Activated naive CD8-positive, alpha-beta T cell treated with anti-CD3 and anti-CD28 coated beads for 36 hours (primary cell): Measurements from ENCODE around the gene KLF15. TPM values are rescaled to one million over a fixed set of nuclear protein-coding genes. Genes with fewer than 3 reads are reported as not detected.

Experiments used
- DNase-seq: peaks from one replicate; pipeline ENCODE4 v3.0.0; 2021
- H3K27ac Mint-ChIP-seq: one replicate; pipeline ENCODE4 v1.8.0; 2022; ENCODE audit warnings: mild to moderate bottlenecking, moderate library complexity, mixed read lengths
- H3K27me3 Mint-ChIP-seq: one replicate; pipeline ENCODE4 v1.8.0; 2022; ENCODE audit warnings: mild to moderate bottlenecking, mixed read lengths
- H3K36me3 Mint-ChIP-seq: one replicate; pipeline ENCODE4 v1.8.0; 2021; ENCODE audit warnings: mild to moderate bottlenecking, mixed read lengths
- H3K4me1 Mint-ChIP-seq: one replicate; pipeline ENCODE4 v1.8.0; 2021; ENCODE audit warnings: mixed read lengths
- H3K4me3 Mint-ChIP-seq: one replicate; pipeline ENCODE4 v1.8.0; 2022; ENCODE audit warnings: mild to moderate bottlenecking, moderate library complexity, mixed read lengths
- H3K9me3 Mint-ChIP-seq: one replicate; pipeline ENCODE4 v1.8.0; 2022; ENCODE audit warnings: mixed read lengths
- total RNA-seq, 2 experiments: library from RNA; stranded (reverse); gene quantifications; one replicate each; pipeline ENCODE4 v1.2.3, GENCODE V29; 2021

KLF15 gene
- total RNA-seq, 2 experiments from 2014 or later: 0.41 to 0.42 TPM

- no peak for DNase-seq
- Mint-ChIP-seq H3K27ac (no peak overlapping the region), H3K27me3 (no peaks in the 10 kb centered on the region), H3K36me3 (no peaks in the 10 kb centered on the region), H3K4me3 (no peak overlapping the region), H3K9me3 (no peaks in the 10 kb centered on the region), H3K4me1 (no peaks in the 10 kb centered on the region)
These were observed 41.2 kb downstream of the KLF15 start for GRCh38 chr3:126316031-126316461.

GRCh38 chr3:126314790-126315658 is 42.2 kb downstream of the KLF15 start:
- Mint-ChIP-seq H3K9me3 (no peaks in the 10 kb centered on the region), H3K27ac (no peak overlapping the region), H3K4me3 (no peak overlapping the region), H3K36me3 (no peaks in the 10 kb centered on the region), H3K4me1 (no peaks in the 10 kb centered on the region), H3K27me3 (no peaks in the 10 kb centered on the region)
- no peak for DNase-seq

- H3K4me3 Mint-ChIP-seq: no peak overlapping the region
- no peaks in the 10 kb centered on the region for H3K9me3 Mint-ChIP-seq
- H3K27me3 Mint-ChIP-seq: no peaks in the 10 kb centered on the region
- H3K27ac Mint-ChIP-seq: no peak overlapping the region
- no peak for DNase-seq
- no peaks in the 10 kb centered on the region for H3K36me3 Mint-ChIP-seq
- H3K4me1 Mint-ChIP-seq: no peaks in the 10 kb centered on the region
These were observed 42.9 kb downstream of the KLF15 start for GRCh38 chr3:126314305-126314789.

DNA sequence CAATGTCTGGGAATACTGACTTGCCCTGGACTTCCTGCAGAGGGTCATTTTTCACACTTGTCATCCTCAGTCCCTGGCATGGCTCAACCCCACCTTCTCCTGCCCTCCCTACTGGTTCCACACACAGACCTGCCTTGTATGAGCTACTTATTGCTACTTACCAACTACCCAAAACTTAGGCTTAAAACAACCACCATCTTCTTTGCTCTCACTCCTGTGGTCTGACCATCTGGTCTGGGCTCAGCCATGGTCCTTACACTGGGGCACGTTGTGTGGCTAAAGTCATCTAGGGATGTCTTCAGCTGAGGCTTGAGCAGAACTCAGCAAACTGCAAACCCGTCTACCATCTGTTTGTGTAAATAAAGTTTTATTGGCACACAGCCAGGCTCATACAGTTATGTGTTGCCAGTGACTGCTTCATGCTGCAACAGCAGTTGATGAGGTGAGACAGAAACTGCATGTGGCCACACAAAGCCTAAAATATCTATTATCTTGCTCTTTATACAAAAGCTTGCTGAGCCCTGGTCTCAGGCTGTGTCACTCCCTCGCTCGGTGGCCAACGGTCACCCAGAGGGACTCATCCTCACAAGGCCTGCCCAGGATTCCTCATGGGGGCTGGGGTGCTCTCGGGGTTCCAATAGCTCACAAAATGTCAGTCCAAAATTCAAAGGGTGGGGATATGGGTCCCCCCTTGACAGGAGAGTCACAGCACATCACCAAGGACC is 43.5 kb downstream of the KLF15 start:
- no peak overlapping the region for H3K4me3 Mint-ChIP-seq
- no peaks in the 10 kb centered on the region for H3K36me3 Mint-ChIP-seq
- no peaks in the 10 kb centered on the region for H3K4me1 Mint-ChIP-seq
- no peaks in the 10 kb centered on the region for H3K27me3 Mint-ChIP-seq
- no peak overlapping the region for H3K27ac Mint-ChIP-seq
- no peaks in the 10 kb centered on the region for H3K9me3 Mint-ChIP-seq
- no peak for DNase-seq

DNA sequence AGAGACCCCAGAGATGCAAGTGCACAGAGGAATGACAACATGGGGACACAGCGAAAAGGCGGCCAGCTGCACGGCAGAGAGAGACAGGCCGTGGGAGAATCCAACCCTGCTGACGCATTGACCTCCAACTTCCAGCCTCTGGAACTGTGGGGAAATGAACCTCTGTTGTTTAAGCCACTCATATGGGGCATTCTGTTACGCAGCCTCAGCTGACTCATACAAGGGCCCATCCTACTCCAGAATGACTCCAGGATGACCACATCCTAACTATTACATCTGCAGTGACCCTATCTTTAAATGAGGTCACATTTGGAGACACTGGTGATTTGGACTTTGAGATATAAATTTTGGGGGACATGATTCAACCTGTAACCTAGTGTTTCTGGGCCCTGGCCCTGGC is 44.0 kb downstream of the KLF15 start:
- no peak overlapping the region for H3K4me3 Mint-ChIP-seq
- no peak overlapping the region for H3K27ac Mint-ChIP-seq
- H3K9me3 Mint-ChIP-seq: no peaks in the 10 kb centered on the region

GRCh38 chr3:126312341-126312740 is 44.9 kb downstream of the KLF15 start:
- Mint-ChIP-seq H3K4me1 (no peaks in the 10 kb centered on the region), H3K36me3 (no peaks in the 10 kb centered on the region), H3K4me3 (no peak overlapping the region), H3K9me3 (no peaks in the 10 kb centered on the region), H3K27ac (no peak overlapping the region), H3K27me3 (no peaks in the 10 kb centered on the region)
- no peak for DNase-seq

More for the DNA sequence above, 44.0 kb downstream of the KLF15 start:
- DNase-seq: no peak
- H3K4me1 Mint-ChIP-seq: no peaks in the 10 kb centered on the region
- no peaks in the 10 kb centered on the region for H3K36me3 Mint-ChIP-seq
- H3K27me3 Mint-ChIP-seq: no peaks in the 10 kb centered on the region

DNA sequence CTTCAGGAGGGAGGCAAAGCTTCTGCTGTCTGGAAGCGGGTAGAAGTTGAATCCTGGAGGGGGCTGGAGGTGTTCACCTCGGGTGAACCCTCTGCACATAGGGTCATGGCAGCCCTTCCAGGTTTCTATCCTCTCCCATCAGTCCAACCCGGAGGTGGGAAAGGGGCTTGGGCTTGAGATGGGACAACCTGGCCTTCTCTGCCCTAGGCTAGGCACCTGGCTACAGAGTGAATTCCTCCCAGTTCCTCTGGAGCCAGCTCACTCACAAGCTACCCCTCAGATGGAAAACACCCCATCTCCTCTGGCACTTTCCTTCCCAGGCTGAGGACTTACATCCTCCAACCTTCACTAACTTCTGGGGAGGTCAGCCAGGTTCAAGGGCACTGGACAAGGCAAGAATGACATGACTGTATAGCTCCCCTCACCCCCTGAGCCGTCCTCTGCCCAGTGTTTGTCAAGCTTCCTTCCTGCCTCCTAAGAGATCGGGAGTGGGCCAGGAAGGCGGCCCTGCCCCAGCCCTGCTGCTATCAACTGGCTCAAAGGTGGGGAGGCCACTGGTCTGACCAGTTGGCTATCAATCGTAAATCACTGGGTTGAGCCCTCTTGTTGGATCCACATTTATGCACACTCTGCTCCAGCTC is 45.8 kb downstream of the KLF15 start:
- H3K4me3 Mint-ChIP-seq: no peak overlapping the region
- H3K36me3 Mint-ChIP-seq: no peaks in the 10 kb centered on the region
- no peaks in the 10 kb centered on the region for H3K27me3 Mint-ChIP-seq
- no peak overlapping the region for H3K27ac Mint-ChIP-seq
- DNase-seq: no peak
- no peaks in the 10 kb centered on the region for H3K9me3 Mint-ChIP-seq
- H3K4me1 Mint-ChIP-seq: no peaks in the 10 kb centered on the region

DNA sequence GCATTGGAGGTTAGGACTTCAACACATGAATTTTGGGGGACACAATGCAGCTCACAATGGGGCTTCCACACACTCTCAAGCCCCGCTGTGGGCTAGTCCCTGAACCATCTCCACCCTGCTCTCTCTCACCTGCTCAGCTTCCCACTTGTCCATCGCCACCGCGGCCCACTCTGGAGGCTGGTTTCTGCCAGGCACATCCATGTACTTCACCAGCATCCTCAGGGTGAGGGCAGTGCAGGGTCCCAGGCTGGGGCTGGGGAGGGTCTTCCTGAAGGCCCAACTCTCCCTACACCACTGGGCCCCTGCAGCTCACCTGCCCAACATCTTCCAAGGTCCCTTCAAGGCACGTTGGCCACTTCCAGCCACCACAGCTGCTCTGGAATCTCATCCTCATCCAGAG is 46.4 kb downstream of the KLF15 start:
- Mint-ChIP-seq H3K27me3 (peaks cover 1% of the 10 kb centered on the region), H3K27ac (no peak overlapping the region)

GRCh38 chr3:126309861-126310655 is 47.1 kb downstream of the KLF15 start:
- no peak overlapping the region for H3K4me3 Mint-ChIP-seq
- H3K4me1 Mint-ChIP-seq: no peaks in the 10 kb centered on the region
- H3K36me3 Mint-ChIP-seq: no peaks in the 10 kb centered on the region
- H3K27me3 Mint-ChIP-seq: peaks cover 8% of the 10 kb centered on the region
- H3K27ac Mint-ChIP-seq: no peak overlapping the region
- DNase-seq: no peak
- H3K9me3 Mint-ChIP-seq: no peaks in the 10 kb centered on the region

More for the DNA sequence above, 46.4 kb downstream of the KLF15 start:
- Mint-ChIP-seq H3K9me3 (no peaks in the 10 kb centered on the region), H3K36me3 (no peaks in the 10 kb centered on the region), H3K4me1 (no peaks in the 10 kb centered on the region), H3K4me3 (no peak overlapping the region)
- no peak for DNase-seq

- Mint-ChIP-seq H3K36me3 (no peaks in the 10 kb centered on the region), H3K4me3 (no peak overlapping the region), H3K27me3 (peaks cover 8% of the 10 kb centered on the region), H3K27ac (no peak overlapping the region), H3K4me1 (no peaks in the 10 kb centered on the region), H3K9me3 (peaks cover 3% of the 10 kb centered on the region)
- DNase-seq: no peak
These were observed 48.0 kb downstream of the KLF15 start for GRCh38 chr3:126309165-126309564.

GRCh38 chr3:126308394-126309125 is 48.6 kb downstream of the KLF15 start:
- H3K27ac Mint-ChIP-seq: no peak overlapping the region
- peaks cover 5% of the 10 kb centered on the region for H3K9me3 Mint-ChIP-seq
- H3K27me3 Mint-ChIP-seq: peaks cover 8% of the 10 kb centered on the region

GRCh38 chr3:126307591-126308393 is 49.4 kb downstream of the KLF15 start:
- DNase-seq: no peak
- peaks cover 8% of the 10 kb centered on the region for H3K27me3 Mint-ChIP-seq
- no peaks in the 10 kb centered on the region for H3K4me1 Mint-ChIP-seq
- H3K9me3 Mint-ChIP-seq: peaks cover 12% of the 10 kb centered on the region
- H3K36me3 Mint-ChIP-seq: no peaks in the 10 kb centered on the region
- H3K4me3 Mint-ChIP-seq: no peak overlapping the region
- H3K27ac Mint-ChIP-seq: no peak overlapping the region

More at GRCh38 chr3:126308394-126309125, 48.6 kb downstream of the KLF15 start:
- Mint-ChIP-seq H3K4me1 (no peaks in the 10 kb centered on the region), H3K36me3 (no peaks in the 10 kb centered on the region), H3K4me3 (no peak overlapping the region)
- no peak for DNase-seq

DNA sequence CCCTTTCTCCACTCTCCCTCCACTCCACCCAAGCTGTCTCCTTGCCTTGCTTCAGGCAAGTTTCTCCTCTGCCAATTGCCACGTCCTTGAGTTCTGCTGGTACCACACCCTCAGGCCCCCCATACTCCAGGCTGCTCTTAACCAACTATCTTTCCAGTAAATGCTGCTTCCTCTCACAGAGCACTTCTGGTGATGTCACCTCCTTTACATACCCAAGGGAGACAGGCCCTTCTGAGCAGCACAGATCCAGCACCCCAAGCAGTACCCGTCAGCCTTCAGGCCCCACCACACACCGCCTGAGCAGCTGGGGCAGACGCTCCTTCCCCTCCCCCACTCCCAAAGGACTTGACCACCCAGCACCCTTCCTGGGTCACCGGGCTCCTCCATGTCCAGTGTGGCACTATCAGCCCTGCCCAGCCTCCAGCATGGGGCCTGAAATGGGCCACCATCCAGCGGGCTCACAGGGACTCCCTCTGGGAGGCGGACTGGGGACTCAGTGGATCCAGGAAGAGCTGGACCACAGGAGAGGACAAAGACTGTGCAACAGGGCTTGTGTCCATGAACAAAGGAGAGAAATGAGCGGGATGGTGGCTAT is 50.2 kb downstream of the KLF15 start:
- Mint-ChIP-seq H3K27me3 (peaks cover 12% of the 10 kb centered on the region), H3K4me1 (no peaks in the 10 kb centered on the region), H3K27ac (no peak overlapping the region), H3K36me3 (no peaks in the 10 kb centered on the region), H3K9me3 (peaks cover 14% of the 10 kb centered on the region), H3K4me3 (no peak overlapping the region)
- no peak for DNase-seq
